Measurements from ENCODE around the gene CAPN10.
A peak's percentile ranks its signal among the peaks of the same experiment; 100 is the strongest.

CAPN10 gene

GRCh38 chr2:240553956-240554480, 32.5 kb upstream of the CAPN10 start:
- CTCF ChIA-PET = interaction anchor here (1.5 kb wide), 1 partner anchor 12 kb away, joined by 4 read pairs; no protein-coding TSS in a partner anchor

DNA sequence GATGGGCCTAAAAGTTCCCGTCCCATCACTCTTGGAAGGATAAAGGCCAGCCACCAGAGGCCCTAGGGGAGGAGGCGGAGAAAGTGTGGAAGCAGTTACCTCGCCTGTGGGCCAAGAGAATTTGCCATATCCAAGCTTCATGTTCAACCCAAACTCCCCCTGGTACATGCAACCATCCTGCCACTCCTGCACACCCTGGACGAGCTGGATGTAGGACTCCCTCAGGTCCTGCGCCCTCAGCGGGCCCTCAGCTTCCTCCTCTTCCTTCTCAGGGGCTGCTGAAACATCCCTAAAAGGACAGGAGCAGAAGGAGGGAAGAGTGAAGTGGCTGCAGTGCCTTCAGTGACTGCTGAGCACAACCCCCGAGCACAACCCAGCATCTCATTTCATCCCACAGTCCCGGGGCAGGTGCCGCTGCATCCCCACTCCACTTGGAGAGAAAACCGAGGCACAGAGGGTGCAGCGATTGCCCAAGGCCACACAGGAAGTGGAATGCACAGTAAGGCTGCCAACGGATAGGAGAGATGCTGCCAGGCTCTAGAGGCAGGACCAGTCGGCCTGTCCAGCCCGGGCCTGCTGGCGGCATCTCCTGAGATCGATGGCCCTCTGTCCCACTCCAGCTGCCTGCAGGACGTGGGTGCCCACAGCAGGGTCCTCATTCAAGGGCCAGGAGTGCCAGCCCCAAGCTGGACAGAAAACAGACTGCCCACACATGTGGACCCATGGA, 31.6 kb upstream of the CAPN10 start:
- no peak for TF ChIP-seq CTCF (conservative IDR thresholded peaks at IDR 0.05; ENCODE audit: low read depth)
- DNase-seq (ENCODE audit: low spot score) = no peak
- POLR2A ChIA-PET (ENCODE audit: low non-redundant PET) = no interaction called here
- CTCF ChIA-PET = interaction anchor here (1.5 kb wide), 1 partner anchor 11 kb away, joined by 4 read pairs; no protein-coding TSS in a partner anchor
- H3K27ac ChIP-seq = no peak overlapping the region; the same call in 1 of the 2 replicates

More at GRCh38 chr2:240553956-240554480, 32.5 kb upstream of the CAPN10 start:
- H3K27ac ChIP-seq = no peak overlapping the region
- TF ChIP-seq CTCF (conservative IDR thresholded peaks at IDR 0.05; ENCODE audit: low read depth) = no peak
- POLR2A ChIA-PET (ENCODE audit: low non-redundant PET) = no interaction called here
- DNase-seq (ENCODE audit: low spot score) = no peak

DNA sequence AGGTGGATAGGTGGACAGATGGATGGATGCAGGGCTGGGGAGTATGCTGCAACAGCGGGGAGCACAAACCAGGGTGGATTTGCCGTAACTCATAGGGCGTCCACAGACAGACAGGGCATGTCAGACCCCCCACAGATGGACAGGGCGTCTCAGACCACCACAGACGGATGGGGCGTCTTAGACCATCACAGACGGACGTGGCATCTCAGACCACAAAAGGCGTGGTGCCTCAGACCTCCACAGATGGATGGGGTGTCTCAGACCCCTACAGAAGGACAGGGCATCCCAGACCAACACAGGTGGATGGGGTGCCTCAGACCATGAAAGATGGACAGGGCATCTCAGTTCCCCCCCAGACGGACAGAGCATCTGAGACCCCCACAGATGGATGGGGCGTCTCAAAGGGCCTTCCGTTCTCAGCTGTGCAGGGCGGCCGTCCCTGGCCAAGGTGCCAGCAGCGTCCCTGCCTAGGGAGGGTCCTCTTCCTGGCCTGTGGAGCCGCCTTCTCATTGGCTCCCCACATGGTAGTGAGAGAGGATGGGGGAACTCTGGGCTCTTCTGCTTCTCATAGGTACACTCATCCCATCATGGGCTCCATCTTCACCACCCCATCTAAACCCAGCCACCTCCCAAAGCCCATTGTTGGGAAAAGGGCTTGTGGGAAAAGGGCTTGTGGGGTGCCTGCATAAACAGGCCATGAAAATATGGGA, 30.8 kb upstream of the CAPN10 start:
- TF ChIP-seq CTCF (conservative IDR thresholded peaks at IDR 0.05; ENCODE audit: low read depth) = no peak
- no peak for DNase-seq (ENCODE audit: low spot score)
- ChIA-PET CTCF (interaction anchor here (1.5 kb wide), 1 partner anchor 10 kb away, joined by 4 read pairs; no protein-coding TSS in a partner anchor), POLR2A (ENCODE audit: low non-redundant PET) (no interaction called here)
- no peak overlapping the region; the same call in 1 of the 2 replicates for H3K27ac ChIP-seq

DNA sequence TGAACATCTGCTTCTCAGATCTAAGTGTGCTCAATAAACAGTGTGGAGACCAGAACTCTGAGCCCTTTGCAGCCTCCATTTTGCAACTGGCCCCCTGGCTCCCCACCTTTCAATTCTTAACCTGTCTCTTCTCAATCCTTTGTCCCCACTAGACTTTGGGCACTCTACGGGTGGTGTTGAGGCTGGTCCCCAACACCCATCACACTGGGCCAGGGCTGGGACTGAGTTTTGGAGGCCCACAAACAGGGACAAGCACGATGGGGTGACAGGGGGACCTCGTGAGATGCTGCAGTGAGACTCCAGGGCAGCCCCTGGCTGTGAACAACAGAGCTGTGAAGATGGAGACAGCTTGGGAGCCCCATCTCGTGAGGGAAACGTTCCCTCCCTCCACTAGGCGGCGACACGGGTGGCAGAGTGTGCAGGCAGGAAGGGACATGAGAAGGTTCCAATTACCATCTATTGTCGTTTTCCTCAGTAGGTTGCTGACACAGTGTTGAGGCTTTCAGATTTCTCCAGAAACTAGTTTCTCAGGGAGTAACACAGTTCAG, 29.9 kb upstream of the CAPN10 start:
- ChIA-PET POLR2A (ENCODE audit: low non-redundant PET) (no interaction called here), CTCF (interaction anchor here (0.6 to 0.7 kb wide), 3 partner anchors 23 to 453 kb away, joined by 3 to 6 read pairs (median 4); no protein-coding TSS in a partner anchor)
- DNase-seq (ENCODE audit: low spot score) = no peak
- TF ChIP-seq CTCF (conservative IDR thresholded peaks at IDR 0.05; ENCODE audit: low read depth) = peak; percentile 40
- peak overlapping the region; percentile 51; the same call in 1 of the 2 replicates for H3K27ac ChIP-seq

DNA sequence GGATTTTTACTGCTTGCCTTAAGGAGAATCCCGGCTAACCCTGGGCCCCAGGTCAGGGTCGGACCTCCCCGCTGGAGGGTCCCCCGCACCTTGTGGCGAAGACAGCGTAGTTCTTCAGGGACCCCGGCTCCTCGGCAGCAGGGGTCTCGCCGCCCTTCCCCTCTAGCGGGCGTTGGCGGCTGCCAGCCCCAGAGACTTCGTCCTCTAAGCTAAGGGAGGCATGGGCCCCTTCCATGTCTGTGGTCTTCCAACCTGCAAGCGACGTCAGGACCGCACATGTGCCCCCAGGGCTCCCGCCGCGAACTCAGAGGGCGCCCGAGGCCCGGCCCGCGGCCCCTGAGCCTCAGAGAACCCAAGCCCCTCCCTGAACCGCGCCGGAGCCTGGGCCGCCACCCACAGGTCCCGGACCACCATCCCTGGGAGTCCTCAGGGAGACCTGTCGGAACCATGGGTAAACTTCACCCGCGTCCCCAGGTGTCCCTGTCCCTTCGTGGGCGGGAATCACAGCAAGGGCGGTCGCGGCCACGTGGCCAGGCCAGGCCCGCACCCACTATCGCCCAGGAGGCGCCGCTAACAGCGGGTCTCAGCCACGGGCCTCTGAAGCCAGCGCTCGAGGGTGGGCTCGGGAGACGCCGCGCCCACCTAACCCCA, 29.3 kb upstream of the CAPN10 start:
- CTCF ChIA-PET = interaction anchor here (0.7 kb wide), 1 partner anchor 22 kb away, joined by 4 read pairs; no protein-coding TSS in a partner anchor
- no peak for TF ChIP-seq CTCF (conservative IDR thresholded peaks at IDR 0.05; ENCODE audit: low read depth)
- peak overlapping the region; percentile 51 for H3K27ac ChIP-seq
- POLR2A ChIA-PET (ENCODE audit: low non-redundant PET) = no interaction called here
- no peak for DNase-seq (ENCODE audit: low spot score)

DNA sequence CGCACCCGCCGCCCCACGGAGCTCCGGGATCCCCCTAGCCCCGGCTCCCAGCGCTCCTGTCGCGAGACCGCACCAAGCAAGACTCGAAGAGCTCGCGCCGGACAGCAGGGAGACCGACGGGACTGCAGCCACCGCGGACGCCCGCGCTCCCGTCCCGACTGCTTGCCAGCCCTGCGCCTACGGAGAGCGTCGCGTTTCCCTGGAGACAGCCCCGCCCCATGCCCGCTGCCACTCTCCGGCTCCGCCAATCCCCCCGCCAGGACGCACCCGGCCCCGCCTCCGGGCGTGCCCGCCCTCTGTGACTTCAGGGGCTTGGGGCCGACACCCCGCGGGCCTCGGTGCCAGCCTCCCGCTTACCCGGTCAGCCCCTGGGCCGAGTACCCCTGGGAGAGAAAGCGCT, 28.7 kb upstream of the CAPN10 start, which contains the start of gene ANKMY1:
TSS of gene ANKMY1 (minus strand) at position 181 of the 400 bp plus-strand sequence. CDS start 653 bp downstream, outside the sequence.
- no peak for TF ChIP-seq CTCF (conservative IDR thresholded peaks at IDR 0.05; ENCODE audit: low read depth)
- ChIA-PET POLR2A (ENCODE audit: low non-redundant PET) (no interaction called here), CTCF (no interaction called here)
- peak; percentile 94 for DNase-seq (ENCODE audit: low spot score)
- peak within 1 kb of the TSS; percentile 51 for H3K27ac ChIP-seq
